ENCODE data around the gene ZBTB20. TPM values are rescaled to one million over a fixed set of nuclear protein-coding genes. Genes with fewer than 3 reads are reported as not detected.
A peak's percentile ranks its signal among the peaks of the same experiment; 100 is the strongest.

The ZBTB20 gene
- total and polyA plus RNA-seq, 2 of the 4 experiments (the other 2 are of a cell fraction): 0.75 to 14.7 TPM

DNA sequence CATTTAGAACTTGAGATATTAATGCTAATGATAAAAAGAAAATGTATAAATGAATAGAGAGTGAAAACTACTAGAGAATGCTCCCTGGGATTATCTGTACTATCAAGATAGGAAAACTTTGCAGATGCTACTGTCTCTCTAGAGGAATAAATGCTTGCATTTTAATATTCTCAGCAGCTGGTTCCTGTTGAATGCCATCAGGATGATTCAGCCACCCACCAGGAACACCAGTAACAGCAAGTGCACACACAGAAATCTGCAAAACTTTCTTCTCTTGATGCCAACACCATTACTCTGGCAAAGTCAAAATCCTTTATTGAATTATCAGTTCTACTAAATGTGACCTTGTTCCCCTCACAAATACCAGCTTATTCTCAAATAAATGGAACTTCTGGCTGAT lies 704.8 kb downstream of the ZBTB20 start:
- peaks cover 7% of the 10 kb centered on the region for H3K4me1 ChIP-seq (ENCODE audit: control insufficient read depth, insufficient read depth, low read length)
- in situ Hi-C loops (cut with MboI; ENCODE audit: low sequenced_read_pairs) (no loop called here), dilution Hi-C loops (cut with HindIII; ENCODE audit: low sequenced_read_pairs, unreplicated experiment) (no loop called here), intact Hi-C loops (cut with micrococcal nuclease) (no loop called here)
- H3K9ac ChIP-seq (ENCODE audit: low read depth, low read length): no peak overlapping the region
- ChIA-PET POLR2A (ENCODE audit: unreplicated experiment) (interaction anchor here (0.5 kb wide), 1 partner anchor 959 kb away, joined by 3 read pairs; no protein-coding TSS in a partner anchor), CTCF (interaction anchor here (1.3 kb wide), 1 partner anchor 24 kb away, joined by 6 read pairs; no protein-coding TSS in a partner anchor)
- no peak overlapping the region; the same call in 1 of the 2 replicates for H3K18ac ChIP-seq (ENCODE audit: low read depth, low read length)
- peaks cover 8% of the 10 kb centered on the region for H3K9me1 ChIP-seq (ENCODE audit: insufficient read depth, low read length)
- H3K27me3 ChIP-seq (ENCODE audit: control insufficient read depth, insufficient read depth, low read length): no peaks in the 10 kb centered on the region
- H2BK5ac ChIP-seq (ENCODE audit: low read depth, low read length, poor library complexity, severe bottlenecking): no peak overlapping the region
- no TSS peak for BruUV-seq (replicated peaks)
- no peak overlapping the region for H3K4me3 ChIP-seq (ENCODE audit: insufficient read depth, low read depth, low read length)
- H2BK15ac ChIP-seq (ENCODE audit: low read depth, low read length): peak overlapping the region; percentile 7; the same call in 1 of the 3 replicates
- no peak overlapping the region for H3K56ac ChIP-seq (ENCODE audit: extremely low read depth, insufficient read depth, low read length)
- H2AK5ac ChIP-seq (ENCODE audit: low read depth, low read length): no peak overlapping the region
- no peak overlapping the region; the same call in 1 of the 2 replicates for H3K4me2 ChIP-seq (ENCODE audit: low read depth, low read length)
- H2BK120ac ChIP-seq (ENCODE audit: low read depth, low read length): no peak overlapping the region
- no peak overlapping the region for H3K14ac ChIP-seq (replicated peaks; ENCODE audit: low read depth, low read length)
- H2BK20ac ChIP-seq (ENCODE audit: low read depth, low read length): 0 out of 2 replicates have a peak overlapping the region, but pooled peaks have one; percentile 3
- H3K4ac ChIP-seq (ENCODE audit: low read depth, low read length): no peak overlapping the region
- ATAC-seq (ENCODE audit: low read depth) (peak; percentile 82), DNase-seq (peak; percentile 77)
- no peaks in the 10 kb centered on the region for H3K9me3 ChIP-seq (ENCODE audit: control insufficient read depth, insufficient read depth, low read length)
- H3K36me3 ChIP-seq (ENCODE audit: control insufficient read depth, insufficient read depth, low read length): no peaks in the 10 kb centered on the region
- no peak overlapping the region for H4K8ac ChIP-seq (ENCODE audit: low read depth in 2 of 2, low read length in 2 of 2)
- TF ChIP-seq MAZ (IDR thresholded peaks at IDR 0.05; ENCODE audit: borderline replicate concordance, low read depth, low read length) (no peak), FOS (IDR thresholded peaks at IDR 0.05; ENCODE audit: low read depth, low read length) (peak; percentile 23; the same call in 1 of the 2 replicates), CEBPB (IDR thresholded peaks at IDR 0.05; ENCODE audit: low read depth, low read length) (no peak)
- no peak overlapping the region for H2AK9ac ChIP-seq (replicated peaks; ENCODE audit: low read depth, low read length, poor library complexity)
- no peak overlapping the region for H2AFZ ChIP-seq (replicated peaks; ENCODE audit: low read length, poor library complexity)
- peaks cover 14 to 34% of the 10 kb centered on the region in 2 experiments; a peak in 3 of 4 replicates for H3K79me1 ChIP-seq (ENCODE audit: low read depth in 1 of 2, low read length in 2 of 2)
- H4K20me1 ChIP-seq (ENCODE audit: insufficient read depth, low read length): peaks cover 7% of the 10 kb centered on the region; the same call in 1 of the 2 replicates
- H4K5ac ChIP-seq (ENCODE audit: low read depth, low read length): no peak overlapping the region
- H4K91ac ChIP-seq (ENCODE audit: insufficient read depth, low read depth, low read length): no peak overlapping the region
- no peak overlapping the region for H3K27ac ChIP-seq (ENCODE audit: insufficient read depth, low read length)
- no peak overlapping the region for H3K23ac ChIP-seq (ENCODE audit: low read depth, low read length)

Data from IMR-90 (cell line).